HG03521 (cell line): ENCODE measurements around the gene CALML6.
"Not testable (repeated sequence)": the region's sequence is repeated elsewhere in the genome, so short reads cannot be mapped to it uniquely, and the experiment has no call there.

Source experiments
- ATAC-seq: cut with Tn5 transposase; IDR thresholded peaks from one replicate; pipeline ENCODE4 v1.9.1; 2021; ENCODE audit warnings: mild to moderate bottlenecking, moderate library complexity; ENCODE audit not compliant: unreplicated experiment

CALML6 gene

DNA sequence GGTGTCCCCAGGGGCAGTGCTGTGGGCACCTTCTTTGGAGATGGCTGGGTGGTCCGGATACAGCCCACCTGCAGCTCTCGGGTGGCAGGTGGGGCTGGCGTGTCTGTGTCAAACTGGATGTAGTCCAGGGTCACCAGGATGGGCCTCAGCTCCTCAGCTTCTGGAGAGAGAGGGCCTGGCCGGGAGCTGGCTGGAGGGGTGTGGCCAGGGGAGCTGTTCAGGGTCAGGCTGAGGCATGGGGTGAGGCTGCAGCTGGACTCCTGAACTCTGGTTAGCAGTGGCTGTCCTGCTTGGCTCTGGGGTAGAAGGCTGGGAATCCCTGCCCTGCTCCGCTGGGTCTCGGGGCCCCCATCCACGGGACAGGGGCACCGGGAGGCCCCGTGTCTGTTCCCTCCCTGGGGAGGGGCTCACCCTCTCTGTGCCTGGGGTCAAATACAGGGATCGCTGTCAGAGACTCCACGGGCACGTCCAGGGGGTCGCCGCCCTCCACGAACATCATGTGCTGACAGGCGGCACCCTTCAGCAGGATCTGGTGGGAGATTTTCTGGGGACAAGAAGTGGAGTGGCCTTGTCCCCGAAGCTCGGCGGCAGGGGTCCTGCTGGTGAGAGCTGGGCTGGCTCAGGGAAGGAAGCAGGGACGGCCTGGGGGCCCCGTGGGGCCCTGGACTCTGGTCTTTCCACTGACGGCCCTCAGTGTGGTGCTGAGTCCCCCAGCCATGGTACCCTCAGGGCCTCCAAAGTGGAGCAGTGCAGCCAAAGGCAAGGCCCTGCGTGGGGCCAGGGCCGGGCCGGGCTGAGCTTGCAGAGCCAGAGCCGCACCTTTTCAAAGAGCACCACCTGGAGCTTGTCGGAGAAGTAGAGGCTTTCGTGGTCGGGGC lies 8.1 kb downstream of the CALML6 start:
- ATAC-seq, result no peak

DNA sequence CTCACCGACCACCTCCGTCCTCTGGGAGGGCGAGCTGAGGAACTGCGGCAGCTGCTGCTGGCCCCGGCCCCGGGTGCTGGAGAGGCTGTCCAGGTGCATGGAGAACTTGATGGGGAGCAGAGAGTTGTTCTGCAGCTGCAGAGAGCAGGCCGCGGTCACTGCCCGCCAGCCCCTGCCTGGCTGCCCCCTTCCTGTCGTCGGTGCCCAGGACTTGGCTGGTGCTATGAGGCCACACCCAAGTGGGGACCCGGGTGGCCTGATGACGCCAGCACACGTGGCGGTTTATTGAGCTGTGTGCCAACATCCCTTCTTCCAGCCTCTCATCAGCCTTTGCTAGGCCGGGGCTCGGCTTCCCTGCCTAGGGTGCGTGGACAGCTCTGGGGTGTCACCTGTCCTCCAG lies 9.3 kb downstream of the CALML6 start:
- ATAC-seq, result no peak

DNA sequence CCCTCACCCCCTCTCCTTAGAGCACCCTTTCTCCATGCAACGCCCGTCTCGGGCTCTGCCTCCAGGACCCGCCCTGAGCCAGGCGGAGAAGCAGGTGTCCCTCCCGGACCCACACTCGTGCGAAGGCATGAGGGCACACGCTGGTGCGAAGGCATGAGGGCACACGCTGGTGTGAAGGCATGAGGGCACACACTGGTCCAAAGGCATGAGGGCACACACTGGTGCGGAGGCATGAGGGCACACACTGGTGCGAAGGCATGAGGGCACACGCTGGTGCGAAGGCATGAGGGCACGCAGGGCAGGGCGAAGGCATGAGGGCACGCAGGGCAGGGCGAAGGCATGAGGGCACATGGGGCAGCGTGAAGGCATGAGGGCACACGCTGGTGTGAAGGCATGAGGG lies 9.8 kb downstream of the CALML6 start:
- ATAC-seq, result no peak

DNA sequence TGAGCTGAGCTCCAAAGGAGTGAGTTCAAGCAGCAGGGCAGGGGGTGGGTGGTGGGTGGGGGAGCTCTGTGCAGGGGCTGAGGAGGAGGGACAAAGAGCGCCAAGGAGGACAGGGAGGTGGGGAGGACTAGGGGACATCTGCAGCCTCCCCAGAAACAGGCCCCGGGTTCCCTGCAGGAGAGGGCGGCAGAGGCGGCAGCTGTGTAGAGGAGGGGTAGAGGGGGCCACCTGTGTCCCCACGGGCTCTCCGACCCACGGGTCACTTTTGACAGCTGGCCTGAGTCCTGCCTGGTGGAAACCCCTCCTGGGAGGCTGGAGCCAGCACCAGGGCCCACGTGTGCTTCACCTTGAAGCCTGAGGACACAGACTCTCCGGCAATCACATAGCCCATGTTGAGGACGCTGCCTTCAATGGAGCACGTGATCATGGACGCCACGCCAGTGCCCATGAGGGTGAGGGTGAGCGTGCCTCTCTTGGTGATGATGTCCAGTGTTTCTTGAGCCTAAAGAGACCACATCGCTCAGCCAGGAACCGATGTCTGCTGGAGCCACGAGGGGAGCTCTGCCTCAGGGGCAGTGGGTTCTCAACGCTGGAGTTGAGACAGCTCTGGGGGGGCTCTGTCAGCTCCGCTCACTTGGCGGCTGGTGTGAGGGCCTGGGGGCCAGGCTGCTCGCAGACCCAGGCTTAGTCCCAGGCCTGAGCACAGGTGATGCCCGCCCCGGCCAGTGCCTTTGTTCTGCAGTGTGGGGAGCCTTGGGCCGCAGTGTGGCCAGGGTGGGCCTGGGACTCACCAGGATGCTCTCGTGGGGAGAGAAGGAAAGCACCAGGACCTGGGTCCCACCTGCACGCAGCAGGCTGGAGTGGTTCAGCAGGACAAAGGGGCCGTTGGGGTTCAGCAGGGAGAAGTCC lies 10.6 kb downstream of the CALML6 start:
- no peak for ATAC-seq

DNA sequence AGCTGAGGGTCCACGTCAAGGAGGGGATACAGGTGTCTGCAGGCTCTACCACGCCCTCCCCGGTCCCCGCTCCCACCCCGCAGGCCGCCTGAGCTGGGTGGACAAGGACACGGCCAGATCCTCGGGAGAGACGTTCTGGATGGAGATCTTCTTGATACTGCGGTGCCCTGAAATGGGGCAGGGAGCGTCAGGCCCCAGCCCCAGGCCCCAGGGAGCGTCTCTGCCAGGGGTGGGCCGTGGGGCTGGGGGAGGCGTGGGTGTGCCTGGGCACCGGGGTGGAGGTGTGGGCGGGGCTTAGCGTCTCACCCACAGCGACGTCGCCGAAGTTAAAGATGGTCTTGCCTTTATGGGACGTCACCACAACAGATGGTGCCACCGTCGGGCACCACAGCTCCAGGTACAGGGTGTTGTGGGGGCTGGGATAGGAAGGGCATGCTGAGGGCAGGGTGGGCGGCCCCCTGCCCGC lies 11.3 kb downstream of the CALML6 start:
- no peak for ATAC-seq

DNA sequence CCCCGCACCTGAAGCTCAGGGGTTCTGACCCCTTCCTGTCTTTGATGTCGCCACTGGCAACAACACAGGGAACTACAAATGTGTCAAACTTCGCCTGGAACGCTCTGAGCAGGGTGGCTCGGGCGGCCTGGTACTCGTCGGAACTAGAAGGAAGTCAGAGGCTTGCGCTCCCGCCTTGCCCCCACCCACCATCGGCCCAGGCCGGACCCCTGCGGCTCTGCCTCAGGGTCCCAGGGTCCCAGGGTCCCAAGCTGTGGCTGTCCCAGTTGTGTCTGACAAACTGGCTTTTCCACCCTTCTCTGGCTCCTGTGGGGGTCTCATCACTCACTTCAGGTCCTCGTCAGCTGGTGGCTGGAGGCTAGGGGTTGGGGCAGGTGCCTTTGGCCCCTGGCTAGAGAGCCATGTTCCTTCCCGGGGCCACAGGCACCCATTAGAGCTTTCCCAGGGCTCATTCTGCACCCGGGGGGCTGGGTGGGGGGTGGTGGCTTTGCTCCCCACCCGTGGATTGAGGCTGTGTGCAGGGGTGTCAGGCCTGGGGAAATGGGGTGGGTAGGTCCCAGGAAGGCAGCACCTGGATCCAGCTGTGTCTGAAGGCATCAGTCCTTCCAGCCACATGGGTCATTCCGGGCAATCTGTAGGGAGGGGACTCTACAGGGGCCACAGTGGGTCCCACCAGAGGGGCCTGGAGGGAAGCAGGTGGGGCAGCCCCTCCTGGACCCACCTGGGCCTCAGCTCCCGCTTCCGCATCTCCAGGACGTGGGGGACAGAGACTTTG lies 12.0 kb downstream of the CALML6 start:
- ATAC-seq, result no peak

DNA sequence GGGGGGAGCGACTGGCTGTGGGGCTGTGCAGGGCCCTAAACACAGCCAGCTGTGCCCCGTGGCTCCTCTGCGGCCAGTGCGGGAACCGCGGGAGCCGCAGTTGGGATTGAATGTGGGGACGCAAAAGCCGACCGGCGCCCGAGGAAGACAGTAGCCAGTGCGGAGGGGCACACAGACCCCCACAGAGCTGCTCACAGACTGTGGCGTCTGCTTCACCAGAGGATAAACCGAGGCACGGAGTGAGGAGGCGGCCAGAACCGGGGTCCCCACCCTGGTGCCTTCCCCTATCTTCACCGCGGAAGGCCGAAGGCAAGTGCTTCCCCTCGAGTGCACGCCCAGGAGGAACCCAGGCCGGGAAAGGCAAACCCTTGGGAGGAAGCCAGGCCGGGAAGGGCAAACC lies 12.7 kb downstream of the CALML6 start:
- no peak for ATAC-seq

DNA sequence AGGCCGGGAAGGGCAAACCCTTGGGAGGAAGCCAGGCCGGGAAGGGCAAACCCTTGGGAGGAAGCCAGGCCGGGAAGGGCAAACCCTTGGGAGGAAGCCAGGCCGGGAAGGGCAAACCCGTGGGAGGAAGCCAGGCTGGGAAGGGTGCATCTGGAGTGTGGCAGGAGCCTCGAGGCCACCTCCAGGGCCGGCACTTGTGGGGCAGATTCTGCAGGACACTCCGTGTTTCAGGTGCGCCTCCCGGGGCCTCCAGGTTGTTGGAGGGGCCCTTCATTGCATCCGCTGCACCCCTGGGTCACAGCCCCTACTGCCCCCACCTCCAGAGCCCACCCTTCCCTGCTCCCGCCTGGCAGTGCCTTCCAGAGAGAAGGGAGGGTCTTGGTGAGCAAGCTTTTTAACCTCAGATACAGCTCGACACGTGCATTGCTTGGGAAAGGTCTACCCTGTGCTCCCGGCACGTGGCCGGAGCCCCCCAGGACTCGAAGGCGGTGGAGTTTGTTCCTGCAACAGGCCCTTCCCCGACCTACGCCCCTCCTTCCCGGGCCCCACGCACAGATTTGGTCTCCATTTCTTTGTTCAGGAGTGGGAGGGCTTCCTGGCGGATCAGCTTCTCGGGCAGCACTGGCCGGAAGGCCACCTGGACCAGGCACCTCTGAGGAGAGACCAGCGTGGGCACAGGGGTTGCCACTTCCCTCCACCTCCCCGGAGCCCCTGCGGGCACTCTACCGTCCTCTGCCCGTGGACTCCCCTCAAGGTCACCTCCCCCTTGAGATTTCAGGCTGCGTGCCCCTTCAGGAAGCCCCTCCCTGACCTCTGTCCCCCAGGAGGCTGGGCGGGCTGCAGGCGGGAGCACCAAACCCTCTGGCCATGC lies 13.4 kb downstream of the CALML6 start:
- ATAC-seq, result no peak

DNA sequence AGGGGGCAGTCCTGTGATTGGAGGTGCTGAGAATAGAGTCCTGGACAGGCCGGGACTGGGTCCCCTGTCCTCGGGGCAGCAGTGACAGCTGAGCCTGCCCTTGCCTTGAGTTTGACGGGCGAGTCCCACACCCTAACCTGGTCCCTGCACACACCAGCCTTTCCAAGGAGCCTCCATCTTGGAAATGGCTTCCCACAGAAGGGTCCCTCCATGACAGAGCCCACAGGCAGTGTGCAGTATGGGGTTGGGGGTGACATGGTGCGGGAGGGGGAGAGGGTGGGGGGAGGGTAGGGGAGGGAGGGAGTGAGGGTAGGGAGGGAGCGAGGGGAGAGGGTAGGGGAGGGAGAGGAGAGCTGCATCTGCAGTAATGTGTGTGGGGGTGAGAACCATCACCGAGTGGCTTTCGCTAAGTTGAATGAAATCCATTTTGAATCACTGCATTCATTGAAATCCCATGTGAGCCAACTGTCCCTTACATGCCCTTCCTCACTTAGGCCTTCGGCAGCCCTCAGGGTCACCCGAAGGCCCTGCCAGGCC lies 14.1 kb downstream of the CALML6 start:
- no peak for ATAC-seq

DNA sequence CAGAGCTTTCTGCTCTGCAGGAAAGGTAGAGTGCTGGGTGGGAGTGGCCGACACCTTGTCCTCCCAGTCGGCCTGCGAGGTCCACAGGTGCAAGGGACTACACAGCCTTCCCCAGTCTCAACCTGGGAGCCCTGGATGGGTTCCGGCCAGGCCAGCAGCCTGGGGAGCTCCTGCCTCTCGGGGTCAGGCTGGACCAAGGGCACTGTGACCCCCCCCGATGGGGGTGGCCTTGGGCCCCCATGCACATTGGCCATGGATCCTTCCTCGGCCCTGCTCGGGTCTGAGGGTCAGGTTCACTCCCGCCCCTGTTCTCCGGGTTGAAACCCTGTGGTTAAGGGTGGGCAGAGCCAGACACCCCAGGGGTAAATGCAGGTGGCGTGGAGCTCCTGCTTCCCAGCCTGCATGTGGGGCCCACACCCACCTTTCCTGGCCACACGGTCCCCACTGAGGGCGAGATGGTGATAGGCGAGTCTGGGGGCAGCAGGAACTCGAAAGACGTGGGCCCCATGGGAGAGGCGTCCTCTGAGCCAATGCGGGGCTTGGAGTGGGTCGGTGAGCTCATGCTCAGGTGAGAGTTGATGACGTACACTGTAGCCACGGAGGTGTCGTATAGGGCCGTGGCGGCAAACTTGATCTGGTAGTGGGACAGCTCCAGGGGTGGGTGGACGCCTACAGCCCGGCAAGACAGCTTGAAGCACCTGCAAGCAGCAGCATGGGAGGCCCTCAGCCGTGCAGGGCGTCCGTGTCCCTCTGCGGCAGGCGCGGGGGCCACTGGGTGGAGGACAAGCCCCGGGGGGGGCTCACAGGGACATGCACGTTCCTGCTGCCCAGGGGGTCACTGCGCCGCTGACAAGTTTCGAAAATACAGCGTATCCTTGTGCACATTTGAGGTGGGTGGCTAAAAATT lies 14.8 kb downstream of the CALML6 start:
- no peak for ATAC-seq

DNA sequence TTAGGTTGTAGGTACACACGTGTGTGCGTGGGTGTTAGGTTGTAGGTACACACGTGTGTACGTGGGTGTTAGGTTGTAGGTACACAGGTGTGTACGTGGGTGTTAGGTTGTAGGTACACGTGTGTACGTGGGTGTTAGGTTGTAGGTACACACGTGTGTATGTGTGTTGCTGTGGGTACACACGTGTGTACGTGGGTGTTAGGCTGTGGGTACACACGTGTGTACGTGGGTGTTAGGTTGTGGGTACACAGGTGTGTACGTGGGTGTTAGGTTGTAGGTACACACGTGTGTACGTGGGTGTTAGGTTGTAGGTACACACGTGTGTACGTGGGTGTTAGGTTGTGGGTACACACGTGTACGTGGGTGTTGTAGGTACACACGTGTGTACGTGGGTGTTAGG lies 19.8 kb downstream of the CALML6 start:
- ATAC-seq, result not testable (repeated sequence)

DNA sequence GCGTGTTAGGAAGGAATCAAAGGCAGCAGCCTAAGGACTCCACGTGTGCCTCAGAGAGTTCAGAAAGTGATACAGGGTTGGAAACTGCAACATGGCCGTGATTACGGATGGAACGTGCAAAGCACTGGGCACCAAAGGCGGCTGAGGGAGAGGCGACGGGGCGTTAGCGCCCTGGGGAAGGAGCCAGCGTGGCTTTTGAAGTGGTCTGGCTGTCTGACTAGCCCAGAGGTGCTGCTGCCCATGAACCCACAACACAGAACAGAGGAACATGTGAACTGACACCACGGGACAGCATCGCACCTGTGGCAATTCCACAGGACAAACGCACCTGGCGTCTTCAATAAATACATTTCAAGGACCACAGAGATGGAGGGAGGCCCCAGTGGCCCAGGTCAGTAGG lies 22.0 kb downstream of the CALML6 start:
- ATAC-seq, result no peak

DNA sequence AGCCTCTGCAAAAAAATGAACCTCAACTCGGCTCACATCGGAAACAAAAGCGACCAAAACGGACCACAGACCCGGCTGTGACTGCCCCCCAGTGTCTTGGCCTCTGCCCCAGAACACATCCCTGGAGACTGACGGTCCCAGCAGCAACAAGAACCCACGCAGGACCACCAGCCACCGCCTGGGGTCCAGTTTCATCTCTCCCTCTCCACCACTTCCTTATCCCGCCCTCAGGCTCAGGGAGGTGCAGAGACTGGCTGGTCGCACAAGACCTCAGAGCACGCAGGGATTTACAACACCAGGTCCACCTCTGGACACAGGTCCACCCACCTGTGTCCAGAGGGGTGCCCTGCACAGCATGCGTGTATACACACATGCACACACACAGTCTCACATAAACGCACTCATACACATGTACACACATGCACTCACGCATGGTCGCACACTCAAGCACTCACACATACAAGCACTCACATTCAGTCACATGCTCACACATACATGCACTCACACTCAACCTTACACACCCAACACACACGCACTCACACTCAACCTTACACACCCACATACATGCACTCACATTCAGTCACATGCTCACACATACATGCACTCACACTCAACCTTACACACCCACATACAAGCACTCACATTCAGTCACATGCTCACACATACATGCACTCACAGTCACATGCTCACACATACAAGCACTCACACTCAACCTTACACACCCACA lies 22.7 kb downstream of the CALML6 start:
- no peak for ATAC-seq

DNA sequence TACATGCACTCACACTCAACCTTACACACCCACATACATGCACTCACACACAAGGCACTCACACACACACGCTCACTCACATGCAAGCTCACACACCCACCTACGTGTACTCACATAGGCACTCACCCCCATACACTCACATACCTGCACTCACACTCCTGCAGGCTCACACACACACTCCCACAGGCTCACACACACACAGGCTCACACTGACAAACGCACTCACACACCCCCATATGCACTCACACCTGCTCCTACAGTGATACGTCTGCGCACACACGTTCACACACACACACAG lies 23.2 kb downstream of the CALML6 start:
- ATAC-seq, result no peak

DNA sequence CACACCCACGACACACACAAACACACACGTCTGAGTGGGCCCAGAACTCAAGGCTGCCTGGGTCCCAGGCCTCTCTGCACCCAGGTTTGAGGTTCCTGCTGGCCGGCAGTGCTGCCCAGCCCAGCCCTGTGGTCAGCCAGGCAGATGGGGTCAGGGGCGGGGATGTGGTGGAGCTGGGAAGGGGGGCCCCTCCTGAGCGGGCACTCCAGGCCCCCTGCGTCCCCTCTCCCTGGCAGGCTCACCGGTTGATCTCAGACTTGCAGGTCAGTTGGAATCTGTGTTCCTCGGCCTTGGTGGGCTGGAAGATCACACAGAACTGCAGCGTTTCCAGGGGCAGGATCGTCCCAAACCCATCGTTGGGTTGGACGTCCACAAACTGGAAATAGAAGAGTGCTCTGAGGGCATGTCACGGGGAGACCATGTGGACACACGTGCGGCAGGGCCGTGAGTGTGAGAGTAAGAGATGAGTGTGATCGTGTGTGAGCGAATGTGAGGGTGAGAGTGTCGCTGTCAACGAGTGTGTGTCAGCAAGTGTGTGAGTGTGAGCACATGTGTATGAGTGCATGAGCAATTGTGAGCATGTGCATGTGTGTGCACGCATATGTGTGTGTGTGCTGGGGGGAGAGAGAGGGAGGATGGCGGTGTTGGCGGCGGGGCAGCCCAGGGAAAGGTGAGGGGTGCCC lies 23.7 kb downstream of the CALML6 start:
- no peak for ATAC-seq

DNA sequence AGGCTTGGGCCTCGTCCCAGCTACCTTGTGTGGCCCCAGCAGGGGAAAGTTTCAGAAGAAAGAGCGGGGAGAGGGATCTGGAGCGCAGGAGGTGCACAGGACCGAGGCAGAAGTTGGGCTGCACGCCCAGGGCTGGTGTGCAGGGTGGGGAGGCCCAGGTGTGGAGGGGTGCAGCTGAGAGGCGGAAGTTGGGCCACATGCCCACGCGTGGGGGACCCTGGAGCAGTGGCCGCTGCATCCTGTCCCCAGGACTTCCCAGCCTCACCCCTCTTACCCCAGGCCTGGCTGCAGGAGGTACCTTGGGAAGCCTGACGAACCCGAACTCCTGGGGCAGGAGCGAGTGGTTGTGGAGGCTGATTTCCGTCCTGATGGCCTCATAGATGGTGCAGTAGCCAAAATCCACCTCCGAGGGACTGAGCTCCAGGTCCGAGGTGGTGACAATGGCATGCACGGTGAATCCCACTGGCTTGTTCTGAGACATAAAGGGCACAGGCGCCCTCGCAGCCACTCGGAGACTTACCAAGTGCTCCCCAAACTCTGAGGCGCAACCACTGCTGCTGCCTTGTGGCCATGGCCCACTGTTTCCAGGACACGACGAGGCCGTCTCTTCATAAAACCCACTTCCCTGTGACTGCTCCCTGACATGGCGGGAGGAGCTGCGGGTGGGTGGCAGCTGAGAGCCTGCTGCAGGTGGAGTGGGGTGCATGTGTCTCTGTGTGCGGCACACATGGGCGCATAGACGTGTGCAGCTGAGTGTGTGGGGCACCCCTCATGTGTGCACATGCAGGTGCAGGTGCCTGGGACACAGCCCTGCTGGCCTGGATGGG lies 24.4 kb downstream of the CALML6 start:
- no peak for ATAC-seq

DNA sequence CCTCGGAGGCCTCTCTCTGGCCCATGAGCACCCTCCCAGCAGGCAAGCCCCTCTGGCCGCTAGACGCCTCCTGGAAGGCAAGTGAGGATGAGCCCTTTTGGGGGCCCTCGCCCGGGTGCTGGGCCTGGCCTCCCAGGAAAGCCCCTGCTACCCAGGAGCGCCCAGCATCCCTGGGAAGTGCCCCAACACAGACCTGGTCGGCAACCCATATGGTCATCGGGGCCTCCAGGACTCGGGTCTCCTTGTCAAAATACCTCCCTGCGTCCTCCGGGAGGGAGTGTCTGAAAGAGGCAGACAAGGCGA lies 25.0 kb downstream of the CALML6 start:
- ATAC-seq, result no peak
